Calu3 (cell line): Measurements from ENCODE around the gene CD101. TPM values are rescaled to one million over a fixed set of nuclear protein-coding genes. Genes with fewer than 3 reads are reported as not detected.

Experiments
- BruUV-seq: library from RNA; stranded (reverse); fragments of 400-500 nt; replicated peaks from 2 replicates; lab custom pipeline; 2021; lab: Mats Ljungman, UMichigan
- CTCF ChIA-PET: fragments of 300-600 bp; sonication (Branson Sonifier 250); formaldehyde crosslinking; loops from one replicate; lab custom pipeline; 2022; ENCODE audit warnings: antibody characterized with exemption; lab: Charles Lee
- DNase-seq: peaks from one replicate; pipeline ENCODE4 v3.0.0; 2022
- H3K27ac Mint-ChIP-seq: one replicate; pipeline ENCODE4 v1.8.0; 2022; ENCODE audit warnings: mixed read lengths; ENCODE audit not compliant: unreplicated experiment
- H3K27me3 Mint-ChIP-seq: one replicate; pipeline ENCODE4 v1.8.0; 2022; ENCODE audit warnings: mixed read lengths; ENCODE audit not compliant: unreplicated experiment
- H3K36me3 Mint-ChIP-seq: one replicate; pipeline ENCODE4 v1.8.0; 2022; ENCODE audit warnings: mild to moderate bottlenecking, moderate library complexity, mixed read lengths; ENCODE audit not compliant: insufficient read depth, unreplicated experiment
- H3K4me1 Mint-ChIP-seq: one replicate; pipeline ENCODE4 v1.8.0; 2022; ENCODE audit warnings: mild to moderate bottlenecking, low read depth, mixed read lengths; ENCODE audit not compliant: unreplicated experiment
- H3K4me3 Mint-ChIP-seq: one replicate; pipeline ENCODE4 v1.8.0; 2022; ENCODE audit warnings: mild to moderate bottlenecking, low read depth, moderate library complexity, mixed read lengths; ENCODE audit not compliant: unreplicated experiment
- H3K9me3 Mint-ChIP-seq: one replicate; pipeline ENCODE4 v1.8.0; 2022; ENCODE audit warnings: low read depth, mixed read lengths; ENCODE audit not compliant: unreplicated experiment
- CTCF ChIP-seq: fragments of 200-600 bp; IDR thresholded peaks from one replicate; pipeline ENCODE4 v1.8.0; 2022; ENCODE audit warnings: antibody characterized with exemption; ENCODE audit not compliant: unreplicated experiment
- intact Hi-C: fragments of 100-400 bp; cut with micrococcal nuclease; formaldehyde crosslinking; loops from one replicate; pipeline ENCODE4 v1.10.0; 2022; ENCODE audit not compliant: unreplicated experiment
- total RNA-seq: library from RNA; stranded (reverse); gene quantifications from 2 replicates; pipeline ENCODE4 v1.2.3, GENCODE V29; 2022

The CD101 gene
- total RNA-seq, 1 experiment from 2014 or later, result 0.31 TPM

GRCh38 chr1:117026361-117026760 is 24.8 kb downstream of the CD101 start:
- intact Hi-C loops, result no loop called here
- H3K27ac Mint-ChIP-seq, result no peak overlapping the region
- H3K27me3 Mint-ChIP-seq, result no peaks in the 10 kb centered on the region
- H3K36me3 Mint-ChIP-seq, result no peaks in the 10 kb centered on the region
- CTCF ChIA-PET, result no interaction called here
- TF ChIP-seq CTCF, result no peak
- no peak overlapping the region for H3K4me3 Mint-ChIP-seq
- no TSS peak for BruUV-seq
- no peaks in the 10 kb centered on the region for H3K4me1 Mint-ChIP-seq
- no peak for DNase-seq
- no peaks in the 10 kb centered on the region for H3K9me3 Mint-ChIP-seq

- Mint-ChIP-seq H3K27me3 (no peaks in the 10 kb centered on the region), H3K27ac (no peak overlapping the region), H3K36me3 (no peaks in the 10 kb centered on the region), H3K4me3 (no peak overlapping the region), H3K9me3 (no peaks in the 10 kb centered on the region), H3K4me1 (no peaks in the 10 kb centered on the region)
- intact Hi-C loops, result no loop called here
- BruUV-seq, result no TSS peak
- DNase-seq, result no peak
- CTCF ChIA-PET, result no interaction called here
- no peak for TF ChIP-seq CTCF
Measured at GRCh38 chr1:117029685-117030084, 28.1 kb downstream of the CD101 start.

GRCh38 chr1:117030271-117030877 is 28.8 kb downstream of the CD101 start:
- no peak for TF ChIP-seq CTCF
- no peak overlapping the region for H3K27ac Mint-ChIP-seq
- no peak overlapping the region for H3K4me3 Mint-ChIP-seq
- H3K27me3 Mint-ChIP-seq, result no peaks in the 10 kb centered on the region
- no peaks in the 10 kb centered on the region for H3K36me3 Mint-ChIP-seq
- intact Hi-C loops, result no loop called here
- no peaks in the 10 kb centered on the region for H3K9me3 Mint-ChIP-seq
- no TSS peak for BruUV-seq
- no peaks in the 10 kb centered on the region for H3K4me1 Mint-ChIP-seq
- no peak for DNase-seq
- CTCF ChIA-PET, result no interaction called here

GRCh38 chr1:117032266-117032665 is 30.7 kb downstream of the CD101 start:
- no peaks in the 10 kb centered on the region for H3K36me3 Mint-ChIP-seq
- H3K9me3 Mint-ChIP-seq, result no peaks in the 10 kb centered on the region
- CTCF ChIA-PET, result no interaction called here
- no peak overlapping the region for H3K27ac Mint-ChIP-seq
- intact Hi-C loops, result no loop called here
- no peak overlapping the region for H3K4me3 Mint-ChIP-seq
- DNase-seq, result no peak
- no TSS peak for BruUV-seq
- no peak for TF ChIP-seq CTCF
- no peaks in the 10 kb centered on the region for H3K4me1 Mint-ChIP-seq
- no peaks in the 10 kb centered on the region for H3K27me3 Mint-ChIP-seq
